Adipose tissue (tissue), 3 donors: Measurements from ENCODE around the gene ARHGEF28. TPM values are rescaled to one million over a fixed set of nuclear protein-coding genes. Genes with fewer than 3 reads are reported as not detected.

ENCODE experiments used
- H3K27ac ChIP-seq: one replicate; pipeline ENCODE4 v1.5.1; 2013; ENCODE audit warnings: low read depth, low read length
- WGBS, 3 donors: extraction: QIAGEN DNeasy Blood & Tissue Kit; methylation state at CpG; one replicate each; pipeline ENCODE4 v1.1.7; 2013; 5-methylcytosine and 5-hydroxymethylcytosine counted together
- polyA plus RNA-seq, 3 donors: library from polyadenylated mRNA; stranded (reverse); fragments of 200-250 nt; gene quantifications; one replicate each; pipeline ENCODE4 v1.2.3, GENCODE V29; 2013
- donor health status: healthy with polysubstance abuse.
- donor health status: Bipolar disorder and iron deficiency.
- donor health status: healthy.

The ARHGEF28 gene
- polyA plus RNA-seq, 3 donors: 1.9 to 11.6 (median 5.5) TPM

- WGBS, 3 donors: 78 to 96% (median 88%) methylated on average over 1 of the region's 1 CpG
- H3K27ac ChIP-seq: no peak overlapping the region
Observed at GRCh38 chr5:73682176-73682575, 56.2 kb downstream of the ARHGEF28 start.

- H3K27ac ChIP-seq: no peak overlapping the region
- WGBS, 3 donors: 79 to 95% (median 84%) methylated on average over 7 of the region's 7 CpGs
Observed at GRCh38 chr5:73684691-73685090, 58.7 kb downstream of the ARHGEF28 start.

- 41 to 68% (median 63%) methylated on average over 1 of the region's 1 CpG for WGBS, 3 donors
- no peak overlapping the region for H3K27ac ChIP-seq
Observed at GRCh38 chr5:73686912-73687311, 60.9 kb downstream of the ARHGEF28 start.

GRCh38 chr5:73687357-73687756 lies 61.4 kb downstream of the ARHGEF28 start:
- H3K27ac ChIP-seq: no peak overlapping the region
- 81 to 89% (median 86%) methylated on average over 1 of the region's 1 CpG for WGBS, 3 donors

GRCh38 chr5:73690015-73690414 lies 64.0 kb downstream of the ARHGEF28 start:
- 58 to 87% (median 84%) methylated on average over 3 of the region's 3 CpGs for WGBS, 3 donors
- H3K27ac ChIP-seq: no peak overlapping the region

GRCh38 chr5:73691302-73692080 lies 65.5 kb downstream of the ARHGEF28 start:
- no peak overlapping the region for H3K27ac ChIP-seq
- 75 to 97% (median 94%) methylated on average over 3 of the region's 3 CpGs for WGBS, 3 donors

- WGBS, 3 donors: 64 to 86% (median 73%) methylated on average over 2 of the region's 2 CpGs
- no peak overlapping the region for H3K27ac ChIP-seq
Observed at GRCh38 chr5:73692166-73692640, 66.2 kb downstream of the ARHGEF28 start.

- no peak overlapping the region for H3K27ac ChIP-seq
- WGBS, 3 donors: 68 to 89% (median 77%) methylated on average over 2 of the region's 2 CpGs
Observed at GRCh38 chr5:73692981-73693380, 67.0 kb downstream of the ARHGEF28 start.

- 35 to 75% (median 71%) methylated on average over 4 of the region's 4 CpGs for WGBS, 3 donors
- no peak overlapping the region for H3K27ac ChIP-seq
Observed at GRCh38 chr5:73693573-73694061, 67.6 kb downstream of the ARHGEF28 start.

- 24 to 53% (median 30%) methylated on average over 2 of the region's 2 CpGs for WGBS, 3 donors
- no peak overlapping the region for H3K27ac ChIP-seq
Observed at GRCh38 chr5:73694089-73694488, 68.1 kb downstream of the ARHGEF28 start.

- no peak overlapping the region for H3K27ac ChIP-seq
- 79 to 94% (median 83%) methylated on average over 3 of the region's 3 CpGs for WGBS, 3 donors
Observed at GRCh38 chr5:73698011-73698410, 72.0 kb downstream of the ARHGEF28 start.

GRCh38 chr5:73701566-73701965 lies 75.6 kb downstream of the ARHGEF28 start:
- H3K27ac ChIP-seq: no peak overlapping the region
- WGBS, 3 donors: 65 to 82% (median 74%) methylated on average over 3 of the region's 3 CpGs

- 77 to 88% (median 82%) methylated on average over 1 of the region's 1 CpG for WGBS, 3 donors
- H3K27ac ChIP-seq: no peak overlapping the region
Observed at GRCh38 chr5:73702534-73702933, 76.5 kb downstream of the ARHGEF28 start.

GRCh38 chr5:73702951-73703350 lies 77.0 kb downstream of the ARHGEF28 start:
- H3K27ac ChIP-seq: no peak overlapping the region

GRCh38 chr5:73705364-73705763 lies 79.4 kb downstream of the ARHGEF28 start:
- no peak overlapping the region for H3K27ac ChIP-seq

- no peak overlapping the region for H3K27ac ChIP-seq
- WGBS, 3 donors: 83 to 91% (median 85%) methylated on average over 5 of the region's 5 CpGs
Observed at GRCh38 chr5:73706963-73707362, 81.0 kb downstream of the ARHGEF28 start.

GRCh38 chr5:73709536-73710129 lies 83.6 kb downstream of the ARHGEF28 start:
- 86 to 94% (median 93%) methylated on average over 5 of the region's 5 CpGs for WGBS, 3 donors
- no peak overlapping the region for H3K27ac ChIP-seq

- WGBS, 3 donors: 93 to 96% (median 95%) methylated on average over 3 of the region's 3 CpGs
- H3K27ac ChIP-seq: no peak overlapping the region
Observed at GRCh38 chr5:73716284-73716808, 90.3 kb downstream of the ARHGEF28 start.

- H3K27ac ChIP-seq: no peak overlapping the region
- WGBS, 3 donors: 81 to 95% (median 91%) methylated on average over 3 of the region's 3 CpGs
Observed at GRCh38 chr5:73718762-73719161, 92.8 kb downstream of the ARHGEF28 start.

- WGBS, 3 donors: 56 to 82% (median 79%) methylated on average over 3 of the region's 3 CpGs
- H3K27ac ChIP-seq: no peak overlapping the region
Observed at GRCh38 chr5:73719632-73720031, 93.6 kb downstream of the ARHGEF28 start.
